ENCODE results near the gene LRMDA.

Gene LRMDA

DNA sequence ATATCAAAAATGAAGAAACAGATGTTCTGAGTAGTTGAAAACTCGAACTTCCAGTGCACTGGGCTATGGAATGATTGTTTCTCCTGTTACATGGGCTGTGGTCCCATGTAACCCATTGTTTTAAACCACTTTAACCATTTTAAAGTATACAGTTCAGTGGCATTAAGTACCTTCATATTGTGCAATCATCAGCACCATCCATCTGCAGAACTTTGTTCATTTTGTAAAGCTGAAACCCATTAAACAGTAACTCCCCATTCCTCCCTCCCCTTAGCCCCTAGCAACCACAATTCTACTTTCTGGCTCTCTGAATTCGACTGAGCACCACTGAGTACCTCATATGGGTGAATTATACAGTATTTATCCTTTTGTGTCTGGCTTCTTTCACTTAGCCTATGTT lies 217.4 kb downstream of the LRMDA start:
- Histone ChIP-seq H3K27ac (ENCODE audit: low read length) (no peak overlapping the region), H3K9ac (ENCODE audit: low read depth, low read length) (no peak overlapping the region), H3K4me3 (ENCODE audit: low read length) (no peak overlapping the region), H3K4me1 (ENCODE audit: insufficient read depth, low read length) (no peaks in the 10 kb centered on the region), H3K36me3 (ENCODE audit: insufficient read depth, low read depth, low read length) (no peaks in the 10 kb centered on the region), H3K27me3 (ENCODE audit: insufficient read depth, low read length) (peaks cover 44% of the 10 kb centered on the region), H3K9me3 (ENCODE audit: insufficient read depth, low read depth, low read length) (no peaks in the 10 kb centered on the region)

DNA sequence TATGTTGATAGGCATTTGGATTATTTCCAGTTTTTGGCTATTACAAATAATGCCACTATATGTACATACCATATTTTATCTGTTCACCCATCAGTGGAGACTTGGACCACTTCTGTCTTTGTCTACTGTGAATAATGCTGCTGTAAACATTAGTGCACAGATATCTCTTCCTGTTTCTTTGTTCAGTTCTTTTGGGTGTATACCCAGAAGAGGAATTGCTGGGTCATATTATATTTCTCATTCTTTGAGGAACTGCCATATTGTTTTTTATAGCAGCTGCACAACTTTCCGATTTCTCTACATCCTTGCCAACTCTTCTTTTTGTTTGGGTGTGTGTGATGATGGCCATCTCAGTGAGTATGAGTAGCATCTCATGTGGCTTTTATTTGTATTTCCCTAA lies 218.0 kb downstream of the LRMDA start:
- H3K36me3 ChIP-seq (ENCODE audit: insufficient read depth, low read depth, low read length) = no peaks in the 10 kb centered on the region
- H3K27me3 ChIP-seq (ENCODE audit: insufficient read depth, low read length) = peaks cover 44% of the 10 kb centered on the region
- no peak overlapping the region for H3K9ac ChIP-seq (ENCODE audit: low read depth, low read length)
- H3K4me3 ChIP-seq (ENCODE audit: low read length) = no peak overlapping the region
- no peak overlapping the region for H3K27ac ChIP-seq (ENCODE audit: low read length)
- no peaks in the 10 kb centered on the region for H3K9me3 ChIP-seq (ENCODE audit: insufficient read depth, low read depth, low read length)
- no peaks in the 10 kb centered on the region for H3K4me1 ChIP-seq (ENCODE audit: insufficient read depth, low read length)

DNA sequence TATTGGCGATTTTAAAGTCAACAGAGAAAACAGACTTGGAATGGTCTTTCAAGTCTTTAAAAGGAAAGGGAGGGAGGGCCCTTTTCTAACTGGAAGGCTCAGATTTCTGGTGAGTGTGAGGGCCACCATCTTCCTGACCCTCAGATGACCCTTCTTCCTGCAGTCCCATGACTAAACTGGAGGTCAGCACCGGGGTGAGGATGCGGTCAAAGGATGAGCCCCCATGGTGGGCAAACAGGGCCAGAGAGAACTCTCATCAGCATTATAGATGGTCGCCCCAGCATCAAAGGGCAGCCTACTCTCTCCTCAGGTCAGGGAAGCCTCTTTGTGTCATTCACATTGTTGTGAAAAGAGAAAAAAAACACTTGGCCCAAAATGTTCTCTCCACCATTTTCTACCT lies 219.2 kb downstream of the LRMDA start:
- H3K4me1 ChIP-seq (ENCODE audit: insufficient read depth, low read length) = no peaks in the 10 kb centered on the region
- H3K9me3 ChIP-seq (ENCODE audit: insufficient read depth, low read depth, low read length) = no peaks in the 10 kb centered on the region
- no peak overlapping the region for H3K27ac ChIP-seq (ENCODE audit: low read length)
- H3K4me3 ChIP-seq (ENCODE audit: low read length) = no peak overlapping the region
- H3K9ac ChIP-seq (ENCODE audit: low read depth, low read length) = no peak overlapping the region
- H3K27me3 ChIP-seq (ENCODE audit: insufficient read depth, low read length) = peaks cover 44% of the 10 kb centered on the region
- no peaks in the 10 kb centered on the region for H3K36me3 ChIP-seq (ENCODE audit: insufficient read depth, low read depth, low read length)

DNA sequence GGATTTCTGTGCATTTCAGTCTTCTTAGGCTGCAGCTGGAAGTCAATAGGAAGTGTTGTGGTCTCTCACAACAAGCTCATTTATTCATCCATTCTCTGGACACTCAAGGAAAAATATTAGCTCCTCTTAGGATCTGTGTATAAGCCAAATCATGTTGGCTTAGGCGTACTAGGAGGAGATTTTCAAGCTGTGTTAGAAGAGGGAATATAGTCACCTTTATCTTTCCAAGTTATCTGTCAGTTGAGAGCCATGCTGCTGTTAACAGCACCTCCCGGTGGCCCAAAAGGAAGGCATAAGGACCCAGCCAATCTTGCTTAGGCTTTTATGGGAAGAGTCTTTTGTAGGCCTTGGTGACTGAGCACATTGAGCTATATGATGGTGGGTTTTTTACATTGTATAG lies 220.0 kb downstream of the LRMDA start:
- Histone ChIP-seq H3K27me3 (ENCODE audit: insufficient read depth, low read length) (peaks cover 44% of the 10 kb centered on the region), H3K4me1 (ENCODE audit: insufficient read depth, low read length) (no peaks in the 10 kb centered on the region), H3K9me3 (ENCODE audit: insufficient read depth, low read depth, low read length) (no peaks in the 10 kb centered on the region)

DNA sequence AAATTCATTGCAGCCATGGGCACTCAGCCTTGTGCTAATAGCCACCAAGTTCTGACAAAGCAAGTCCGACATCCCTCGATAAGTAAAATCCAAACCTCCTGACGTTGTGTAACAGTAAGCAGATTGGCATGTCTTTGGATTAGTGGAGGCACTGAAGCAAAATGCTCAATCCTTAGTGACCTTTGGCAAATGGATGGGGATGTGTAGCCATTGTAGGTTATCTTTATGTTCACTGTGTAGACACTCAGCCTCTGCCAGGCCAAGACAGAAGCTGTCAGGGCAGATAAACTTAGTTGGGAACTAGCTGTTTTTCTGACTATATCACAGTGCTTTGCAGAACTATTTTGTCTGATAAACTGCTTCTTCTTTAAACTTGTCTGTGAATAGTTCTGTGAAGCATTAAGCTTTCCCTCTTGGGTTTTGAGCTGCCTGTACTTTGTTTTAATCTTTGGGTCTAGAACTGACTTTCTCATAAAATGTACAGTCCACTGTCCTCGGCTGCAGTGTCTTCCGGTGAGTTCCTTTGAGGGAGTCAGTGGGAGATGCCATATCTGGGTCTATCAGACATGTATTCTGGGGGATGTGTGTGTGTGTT lies 220.8 kb downstream of the LRMDA start:
- no peak overlapping the region for H3K4me3 ChIP-seq (ENCODE audit: low read length)
- no peaks in the 10 kb centered on the region for H3K4me1 ChIP-seq (ENCODE audit: insufficient read depth, low read length)
- H3K9ac ChIP-seq (ENCODE audit: low read depth, low read length) = no peak overlapping the region
- H3K27ac ChIP-seq (ENCODE audit: low read length) = no peak overlapping the region
- peaks cover 43% of the 10 kb centered on the region for H3K27me3 ChIP-seq (ENCODE audit: insufficient read depth, low read length)
- H3K36me3 ChIP-seq (ENCODE audit: insufficient read depth, low read depth, low read length) = no peaks in the 10 kb centered on the region
- no peaks in the 10 kb centered on the region for H3K9me3 ChIP-seq (ENCODE audit: insufficient read depth, low read depth, low read length)

More for the DNA sequence above, 220.0 kb downstream of the LRMDA start:
- Histone ChIP-seq H3K9ac (ENCODE audit: low read depth, low read length) (no peak overlapping the region), H3K36me3 (ENCODE audit: insufficient read depth, low read depth, low read length) (no peaks in the 10 kb centered on the region), H3K27ac (ENCODE audit: low read length) (no peak overlapping the region), H3K4me3 (ENCODE audit: low read length) (no peak overlapping the region)

DNA sequence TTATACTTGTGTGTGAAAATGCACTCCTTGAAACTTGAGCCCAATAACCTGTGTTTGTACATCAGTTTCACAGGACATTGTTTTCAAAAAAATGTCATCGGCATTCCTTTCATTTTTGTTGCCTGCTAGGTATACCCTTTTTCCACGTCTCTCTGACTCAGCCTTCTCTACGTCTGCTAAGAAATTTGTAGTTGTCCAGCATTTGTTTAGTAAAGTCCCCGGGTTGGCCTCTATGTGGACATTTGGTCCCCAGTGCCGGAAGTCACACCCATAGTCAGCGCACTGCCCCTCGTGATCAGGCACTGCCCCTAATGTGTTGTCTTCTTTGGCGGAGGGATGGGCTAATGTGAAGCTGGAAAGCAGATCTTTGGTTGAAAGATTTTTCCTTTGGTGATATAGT lies 222.3 kb downstream of the LRMDA start:
- H3K4me3 ChIP-seq (ENCODE audit: low read length) = no peak overlapping the region
- H3K27ac ChIP-seq (ENCODE audit: low read length) = no peak overlapping the region
- no peaks in the 10 kb centered on the region for H3K9me3 ChIP-seq (ENCODE audit: insufficient read depth, low read depth, low read length)
- no peaks in the 10 kb centered on the region for H3K36me3 ChIP-seq (ENCODE audit: insufficient read depth, low read depth, low read length)
- H3K4me1 ChIP-seq (ENCODE audit: insufficient read depth, low read length) = no peaks in the 10 kb centered on the region
- no peak overlapping the region for H3K9ac ChIP-seq (ENCODE audit: low read depth, low read length)
- H3K27me3 ChIP-seq (ENCODE audit: insufficient read depth, low read length) = peaks cover 29% of the 10 kb centered on the region

DNA sequence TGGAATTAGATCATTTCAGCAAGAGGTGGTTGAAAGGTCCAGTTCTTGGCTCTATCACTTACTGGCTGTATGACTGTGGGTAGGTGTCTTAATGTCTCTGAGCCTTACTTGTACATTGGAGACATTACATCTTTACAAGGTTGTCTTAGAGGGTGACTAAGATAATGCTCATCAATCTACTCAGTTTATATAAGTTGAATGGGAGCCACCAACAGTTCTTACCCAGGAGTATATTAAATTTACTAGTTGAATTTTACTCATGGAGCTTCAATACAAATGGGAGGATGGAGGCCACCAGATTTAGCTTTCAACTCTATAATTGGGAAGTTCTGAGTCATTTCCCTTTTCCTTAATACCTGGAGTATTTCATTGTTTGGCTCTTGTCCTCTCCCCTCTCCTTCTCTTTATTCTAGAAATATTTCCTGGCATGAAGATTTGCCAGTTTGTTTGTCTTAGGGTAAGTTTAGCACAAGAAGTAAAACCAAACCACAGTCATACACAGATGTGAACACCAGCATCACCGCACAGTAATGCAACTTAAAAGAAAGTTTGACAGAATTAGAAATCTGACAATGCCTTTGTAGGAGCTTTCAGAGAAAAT lies 222.8 kb downstream of the LRMDA start:
- Histone ChIP-seq H3K9me3 (ENCODE audit: insufficient read depth, low read depth, low read length) (no peaks in the 10 kb centered on the region), H3K36me3 (ENCODE audit: insufficient read depth, low read depth, low read length) (no peaks in the 10 kb centered on the region), H3K9ac (ENCODE audit: low read depth, low read length) (no peak overlapping the region), H3K4me1 (ENCODE audit: insufficient read depth, low read length) (no peaks in the 10 kb centered on the region), H3K27me3 (ENCODE audit: insufficient read depth, low read length) (peaks cover 25% of the 10 kb centered on the region; the same call in 1 of the 2 replicates), H3K4me3 (ENCODE audit: low read length) (no peak overlapping the region), H3K27ac (ENCODE audit: low read length) (no peak overlapping the region)

DNA sequence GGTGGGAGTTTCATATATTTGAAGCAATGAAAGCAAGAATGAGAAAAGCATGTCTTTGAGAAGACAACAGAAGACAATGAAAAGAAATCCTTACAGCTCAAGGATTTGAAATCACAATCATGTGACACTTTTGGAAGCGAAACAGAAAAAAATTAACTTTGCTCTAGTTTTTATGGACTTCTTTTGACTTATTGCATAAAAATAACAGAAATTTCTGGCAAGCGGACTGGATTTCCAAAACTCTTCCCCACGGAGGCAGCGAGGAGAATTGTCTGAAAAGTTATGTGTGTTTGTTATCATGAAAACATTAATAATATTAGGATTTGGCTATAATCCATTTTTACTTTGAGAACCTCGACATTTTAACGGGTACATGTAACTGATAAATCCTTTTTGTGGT lies 223.3 kb downstream of the LRMDA start:
- H3K9ac ChIP-seq (ENCODE audit: low read depth, low read length) = no peak overlapping the region
- no peaks in the 10 kb centered on the region for H3K9me3 ChIP-seq (ENCODE audit: insufficient read depth, low read depth, low read length)
- peaks cover 20% of the 10 kb centered on the region; the same call in 1 of the 2 replicates for H3K27me3 ChIP-seq (ENCODE audit: insufficient read depth, low read length)
- H3K27ac ChIP-seq (ENCODE audit: low read length) = no peak overlapping the region
- H3K4me1 ChIP-seq (ENCODE audit: insufficient read depth, low read length) = no peaks in the 10 kb centered on the region
- no peaks in the 10 kb centered on the region for H3K36me3 ChIP-seq (ENCODE audit: insufficient read depth, low read depth, low read length)
- no peak overlapping the region for H3K4me3 ChIP-seq (ENCODE audit: low read length)

DNA sequence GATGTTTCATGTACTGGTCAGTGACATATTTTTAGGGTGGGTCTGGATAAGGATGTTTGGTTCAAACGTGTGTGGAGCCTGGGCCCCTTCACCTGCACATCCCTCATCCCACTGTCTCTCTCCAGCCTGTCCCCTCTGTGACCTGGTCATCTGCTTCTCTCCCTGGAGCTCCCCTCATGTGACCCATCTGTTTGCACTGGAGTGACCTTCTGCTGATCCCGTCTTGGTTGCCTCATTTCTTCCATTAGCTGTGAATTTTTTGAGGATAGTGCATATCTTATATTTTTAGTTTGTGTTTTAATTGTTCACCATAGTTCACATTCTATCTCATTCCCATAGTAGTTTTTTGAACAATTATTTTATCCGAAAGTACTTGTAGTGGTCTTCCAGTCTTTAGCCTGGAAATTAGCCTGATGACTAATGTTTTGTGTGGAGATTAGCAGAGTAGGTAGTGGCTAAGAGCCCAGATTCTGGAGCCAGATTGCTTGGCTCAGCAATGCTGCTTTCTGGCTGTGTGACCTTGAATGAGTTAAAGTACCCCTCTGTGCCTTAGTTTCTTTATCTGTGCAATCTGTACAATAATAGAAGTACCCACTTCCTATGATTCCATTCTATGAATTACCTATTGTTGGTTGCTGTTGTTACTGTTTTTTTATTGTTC lies 224.5 kb downstream of the LRMDA start:
- no peaks in the 10 kb centered on the region for H3K4me1 ChIP-seq (ENCODE audit: insufficient read depth, low read length)
- peaks cover 14% of the 10 kb centered on the region; the same call in 1 of the 2 replicates for H3K27me3 ChIP-seq (ENCODE audit: insufficient read depth, low read length)
- H3K9me3 ChIP-seq (ENCODE audit: insufficient read depth, low read depth, low read length) = no peaks in the 10 kb centered on the region
- H3K4me3 ChIP-seq (ENCODE audit: low read length) = no peak overlapping the region
- H3K36me3 ChIP-seq (ENCODE audit: insufficient read depth, low read depth, low read length) = no peaks in the 10 kb centered on the region
- no peak overlapping the region for H3K9ac ChIP-seq (ENCODE audit: low read depth, low read length)
- no peak overlapping the region for H3K27ac ChIP-seq (ENCODE audit: low read length)

DNA sequence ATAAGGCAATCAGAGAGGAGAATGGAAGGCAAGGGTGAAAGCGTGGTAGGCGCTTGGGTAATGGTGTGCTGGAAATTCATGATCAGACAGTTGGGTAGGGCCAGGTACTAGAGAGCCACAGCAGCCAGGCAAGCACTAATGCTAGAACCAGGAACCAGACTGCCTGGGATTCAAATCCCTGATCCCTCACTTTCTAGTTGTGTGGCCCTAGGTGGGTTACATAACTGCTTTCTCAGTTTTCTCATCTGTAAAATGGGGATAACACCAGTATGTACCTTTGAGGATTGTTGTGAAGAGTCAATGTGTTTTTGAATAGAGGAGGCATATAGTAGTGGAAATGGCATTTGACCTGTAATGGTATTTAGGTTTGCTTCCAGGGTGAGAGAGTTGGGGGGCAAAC lies 225.9 kb downstream of the LRMDA start:
- H3K27me3 ChIP-seq (ENCODE audit: insufficient read depth, low read length) = peaks cover 2% of the 10 kb centered on the region; the same call in 1 of the 2 replicates
- no peak overlapping the region for H3K4me3 ChIP-seq (ENCODE audit: low read length)
- H3K9ac ChIP-seq (ENCODE audit: low read depth, low read length) = no peak overlapping the region
- no peaks in the 10 kb centered on the region for H3K4me1 ChIP-seq (ENCODE audit: insufficient read depth, low read length)
- no peak overlapping the region for H3K27ac ChIP-seq (ENCODE audit: low read length)
- H3K36me3 ChIP-seq (ENCODE audit: insufficient read depth, low read depth, low read length) = no peaks in the 10 kb centered on the region
- H3K9me3 ChIP-seq (ENCODE audit: insufficient read depth, low read depth, low read length) = no peaks in the 10 kb centered on the region

DNA sequence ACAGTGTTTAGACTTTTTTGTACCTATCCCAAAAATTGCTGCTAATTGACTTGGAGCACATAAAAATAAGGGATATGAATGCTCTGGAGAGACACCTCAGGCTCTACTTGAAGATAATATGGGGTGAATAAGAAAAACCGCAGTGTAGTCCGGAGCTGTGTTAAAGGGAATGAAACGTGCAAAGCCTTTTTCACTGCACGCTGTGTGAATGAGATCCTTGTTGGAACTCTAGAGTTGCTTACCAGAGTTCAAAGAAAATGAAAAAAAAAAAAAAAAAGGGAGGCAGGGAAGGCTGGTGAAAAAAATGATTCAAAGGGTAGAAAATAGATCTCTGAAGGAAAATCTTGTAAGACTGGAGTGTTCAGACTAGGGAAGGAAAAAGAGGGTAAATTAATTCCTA lies 226.6 kb downstream of the LRMDA start:
- H3K27me3 ChIP-seq (ENCODE audit: insufficient read depth, low read length) = no peaks in the 10 kb centered on the region
- no peak overlapping the region for H3K27ac ChIP-seq (ENCODE audit: low read length)
- no peak overlapping the region for H3K4me3 ChIP-seq (ENCODE audit: low read length)
- H3K9ac ChIP-seq (ENCODE audit: low read depth, low read length) = no peak overlapping the region
- no peaks in the 10 kb centered on the region for H3K36me3 ChIP-seq (ENCODE audit: insufficient read depth, low read depth, low read length)
- no peaks in the 10 kb centered on the region for H3K9me3 ChIP-seq (ENCODE audit: insufficient read depth, low read depth, low read length)
- no peaks in the 10 kb centered on the region for H3K4me1 ChIP-seq (ENCODE audit: insufficient read depth, low read length)

DNA sequence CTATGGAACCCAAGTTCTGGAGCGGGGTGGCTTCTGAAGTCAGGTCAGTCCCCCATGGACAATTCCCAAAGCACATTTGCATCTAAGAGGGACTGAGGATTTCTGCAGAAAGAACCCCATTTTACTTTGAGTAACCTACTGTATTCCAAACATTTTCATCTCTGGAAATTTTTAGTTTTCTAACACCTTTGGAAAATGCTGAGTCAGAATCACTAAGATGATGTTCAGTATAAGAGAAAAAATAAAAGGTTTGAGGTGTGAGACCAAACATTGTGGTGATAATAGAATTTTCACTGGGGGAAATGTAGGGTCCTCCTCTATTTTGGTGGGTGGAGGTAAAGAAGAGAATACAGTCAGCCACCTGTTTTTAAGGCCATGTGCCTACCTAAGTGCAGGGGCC lies 227.1 kb downstream of the LRMDA start:
- no peak overlapping the region for H3K4me3 ChIP-seq (ENCODE audit: low read length)
- H3K36me3 ChIP-seq (ENCODE audit: insufficient read depth, low read depth, low read length) = no peaks in the 10 kb centered on the region
- H3K9ac ChIP-seq (ENCODE audit: low read depth, low read length) = no peak overlapping the region
- no peaks in the 10 kb centered on the region for H3K4me1 ChIP-seq (ENCODE audit: insufficient read depth, low read length)
- no peaks in the 10 kb centered on the region for H3K9me3 ChIP-seq (ENCODE audit: insufficient read depth, low read depth, low read length)
- no peaks in the 10 kb centered on the region for H3K27me3 ChIP-seq (ENCODE audit: insufficient read depth, low read length)
- H3K27ac ChIP-seq (ENCODE audit: low read length) = no peak overlapping the region

All from iPS-20b (cell line).